ENCODE results near the gene MEIS2. TPM values are rescaled to one million over a fixed set of nuclear protein-coding genes. Genes with fewer than 3 reads are reported as not detected.

MEIS2 gene
- total RNA-seq, 2 experiments from 2014 or later = not detected

DNA sequence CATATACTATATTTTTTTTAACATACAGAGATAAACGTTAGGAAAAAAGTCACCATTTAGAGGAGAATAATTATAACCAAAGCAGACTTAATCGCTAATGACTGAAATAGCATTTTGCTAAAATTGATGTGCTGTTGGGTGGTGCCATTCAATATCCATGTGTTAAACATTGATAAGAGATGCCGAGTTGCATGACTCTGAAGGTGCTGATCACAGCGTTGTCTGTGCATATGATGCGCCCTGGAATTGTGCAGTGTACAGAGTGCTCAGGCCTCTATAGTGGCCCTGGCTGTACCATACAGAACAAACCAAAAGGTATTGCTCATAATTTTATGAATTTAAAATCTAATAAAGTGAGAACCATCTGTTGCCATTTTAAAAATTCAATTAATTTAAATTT lies 168.3 kb downstream of the MEIS2 start:
- intact Hi-C loops (cut with DNase I, micrococcal nuclease) = no loop called here
- Mint-ChIP-seq H3K27me3 (no peaks in the 10 kb centered on the region), H3K9me3 (peaks cover 2% of the 10 kb centered on the region), H3K36me3 (ENCODE audit: low read depth) (no peaks in the 10 kb centered on the region), H3K27ac (no peak overlapping the region), H3K4me1 (ENCODE audit: low read depth) (no peaks in the 10 kb centered on the region), H3K4me3 (no peak overlapping the region)
- no peaks in the 10 kb centered on the region for H3K9me3 ChIP-seq (ENCODE audit: control insufficient read depth in 1 of 2, insufficient read depth in 1 of 2, low read length in 2 of 2)
- CTCF ChIA-PET = no interaction called here
- no peaks in the 10 kb centered on the region for H3K4me1 ChIP-seq (ENCODE audit: insufficient read depth, low read length)
- DNase-seq (no peak), ATAC-seq (ENCODE audit: poor library complexity) (no peak)
- H3K36me3 ChIP-seq (ENCODE audit: insufficient read depth, low read length) = no peaks in the 10 kb centered on the region
- TF ChIP-seq, protein P1, sequence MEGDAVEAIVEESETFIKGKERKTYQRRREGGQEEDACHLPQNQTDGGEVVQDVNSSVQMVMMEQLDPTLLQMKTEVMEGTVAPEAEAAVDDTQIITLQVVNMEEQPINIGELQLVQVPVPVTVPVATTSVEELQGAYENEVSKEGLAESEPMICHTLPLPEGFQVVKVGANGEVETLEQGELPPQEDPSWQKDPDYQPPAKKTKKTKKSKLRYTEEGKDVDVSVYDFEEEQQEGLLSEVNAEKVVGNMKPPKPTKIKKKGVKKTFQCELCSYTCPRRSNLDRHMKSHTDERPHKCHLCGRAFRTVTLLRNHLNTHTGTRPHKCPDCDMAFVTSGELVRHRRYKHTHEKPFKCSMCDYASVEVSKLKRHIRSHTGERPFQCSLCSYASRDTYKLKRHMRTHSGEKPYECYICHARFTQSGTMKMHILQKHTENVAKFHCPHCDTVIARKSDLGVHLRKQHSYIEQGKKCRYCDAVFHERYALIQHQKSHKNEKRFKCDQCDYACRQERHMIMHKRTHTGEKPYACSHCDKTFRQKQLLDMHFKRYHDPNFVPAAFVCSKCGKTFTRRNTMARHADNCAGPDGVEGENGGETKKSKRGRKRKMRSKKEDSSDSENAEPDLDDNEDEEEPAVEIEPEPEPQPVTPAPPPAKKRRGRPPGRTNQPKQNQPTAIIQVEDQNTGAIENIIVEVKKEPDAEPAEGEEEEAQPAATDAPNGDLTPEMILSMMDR (IDR thresholded peaks at IDR 0.05) = no peak
- POLR2A ChIA-PET = no interaction called here
- peaks cover 0 to under 1% of the 10 kb centered on the region in 2 experiments for H3K27me3 ChIP-seq (ENCODE audit: control insufficient read depth in 1 of 2, insufficient read depth in 2 of 2, low read length in 2 of 2)
- no peak overlapping the region for H3K27ac ChIP-seq (ENCODE audit: low read depth in 1 of 2, low read length in 2 of 2)
- H3K4me3 ChIP-seq (ENCODE audit: low read length) = no peak overlapping the region

DNA sequence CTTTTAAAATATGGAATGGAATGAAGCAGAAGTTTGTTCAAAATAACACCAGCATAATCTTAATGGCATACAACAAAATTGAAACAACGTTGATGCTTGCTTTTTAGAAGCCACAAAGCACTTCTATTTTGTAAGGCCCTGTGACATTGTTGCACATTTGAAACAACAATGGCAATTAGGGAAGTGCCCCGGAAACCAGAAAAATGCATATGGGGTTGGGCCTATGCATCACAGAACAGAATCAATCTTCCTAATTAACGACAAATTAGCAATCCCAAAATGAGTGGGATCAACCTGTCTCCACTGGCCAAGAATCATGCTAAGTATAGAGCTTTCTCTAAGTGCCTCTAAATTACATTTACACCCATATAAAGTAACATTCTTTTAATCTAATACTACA lies 168.9 kb downstream of the MEIS2 start:
- TF ChIP-seq, protein P1 (IDR thresholded peaks at IDR 0.05) = no peak
- no peak for ATAC-seq (ENCODE audit: poor library complexity)
- CTCF ChIA-PET = no interaction called here
- H3K27me3 ChIP-seq (ENCODE audit: control insufficient read depth in 1 of 2, insufficient read depth in 2 of 2, low read length in 2 of 2) = peaks cover 0 to 3% of the 10 kb centered on the region in 2 experiments
- H3K27ac Mint-ChIP-seq = no peak overlapping the region
- H3K27me3 Mint-ChIP-seq = no peaks in the 10 kb centered on the region
- H3K4me1 ChIP-seq (ENCODE audit: insufficient read depth, low read length) = no peaks in the 10 kb centered on the region
- no peaks in the 10 kb centered on the region for H3K9me3 ChIP-seq (ENCODE audit: control insufficient read depth in 1 of 2, insufficient read depth in 1 of 2, low read length in 2 of 2)
- peaks cover 2% of the 10 kb centered on the region for H3K9me3 Mint-ChIP-seq
- POLR2A ChIA-PET = no interaction called here
- no peak overlapping the region for H3K4me3 ChIP-seq (ENCODE audit: low read length)
- H3K27ac ChIP-seq (ENCODE audit: low read depth in 1 of 2, low read length in 2 of 2) = no peak overlapping the region
- DNase-seq = no peak
- intact Hi-C loops (cut with DNase I, micrococcal nuclease) = no loop called here
- no peaks in the 10 kb centered on the region for H3K36me3 ChIP-seq (ENCODE audit: insufficient read depth, low read length)
- no peaks in the 10 kb centered on the region for H3K4me1 Mint-ChIP-seq (ENCODE audit: low read depth)
- H3K4me3 Mint-ChIP-seq = no peak overlapping the region
- no peaks in the 10 kb centered on the region for H3K36me3 Mint-ChIP-seq (ENCODE audit: low read depth)

DNA sequence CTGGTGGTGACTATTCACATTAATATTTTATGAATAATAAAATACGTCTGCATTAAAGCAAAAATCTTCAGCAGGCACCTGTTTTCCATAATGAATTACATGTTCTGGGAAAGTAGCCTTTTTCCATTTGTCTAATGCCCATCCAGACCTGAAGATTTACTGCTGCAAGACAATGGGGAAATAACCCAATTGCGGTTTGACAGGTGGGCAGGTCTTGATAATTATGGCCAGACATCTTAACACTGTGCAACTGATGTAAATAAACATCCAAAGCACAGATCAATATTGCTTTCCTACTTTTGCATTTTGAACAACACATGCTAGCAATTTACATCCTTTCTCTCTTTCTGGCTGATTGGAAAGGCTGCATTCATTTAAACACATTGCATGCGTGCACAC lies 173.9 kb downstream of the MEIS2 start:
- no peaks in the 10 kb centered on the region for H3K27me3 Mint-ChIP-seq
- Histone ChIP-seq H3K36me3 (ENCODE audit: insufficient read depth, low read length) (no peaks in the 10 kb centered on the region), H3K4me1 (ENCODE audit: insufficient read depth, low read length) (no peaks in the 10 kb centered on the region), H3K27ac (ENCODE audit: low read depth in 1 of 2, low read length in 2 of 2) (no peak overlapping the region), H3K27me3 (ENCODE audit: control insufficient read depth in 1 of 2, insufficient read depth in 2 of 2, low read length in 2 of 2) (peaks cover 0 to 3% of the 10 kb centered on the region in 2 experiments), H3K4me3 (ENCODE audit: low read length) (no peak overlapping the region), H3K9me3 (ENCODE audit: control insufficient read depth in 1 of 2, insufficient read depth in 1 of 2, low read length in 2 of 2) (peaks cover 0 to 3% of the 10 kb centered on the region in 2 experiments)
- TF ChIP-seq, protein P1 (IDR thresholded peaks at IDR 0.05) = no peak
- no peak overlapping the region for H3K4me3 Mint-ChIP-seq
- intact Hi-C loops (cut with DNase I, micrococcal nuclease) = no loop called here
- no peaks in the 10 kb centered on the region for H3K4me1 Mint-ChIP-seq (ENCODE audit: low read depth)
- no peaks in the 10 kb centered on the region for H3K36me3 Mint-ChIP-seq (ENCODE audit: low read depth)
- H3K27ac Mint-ChIP-seq = no peak overlapping the region
- peaks cover 2% of the 10 kb centered on the region for H3K9me3 Mint-ChIP-seq
- ATAC-seq (ENCODE audit: poor library complexity) = no peak
- no peak for DNase-seq
- CTCF ChIA-PET = no interaction called here
- POLR2A ChIA-PET = no interaction called here
